Keratinocyte (primary cell): ENCODE measurements around the gene MIEN1.

ENCODE experiments used
- EZH2 ChIP-seq: IDR thresholded peaks from one replicate; pipeline ENCODE4 v1.6.1; 2012; ENCODE audit warnings: inconsistent platforms, mild to moderate bottlenecking, low read length, moderate library complexity
- TF ChIP-seq, protein P1 (sequence below), 3 experiments: IDR thresholded peaks in 1 of 3; conservative IDR thresholded peaks in 1 of 3; optimal IDR thresholded peaks in 1 of 3; 2 replicates in 2 of 3; 3 replicates in 1 of 3; pipeline versions ENCODE3 to v1.5.1; 2011; ENCODE audit warnings: low read length in 3 of 3, mild to moderate bottlenecking in 3 of 3, moderate library complexity in 2 of 3, control low read depth in 1 of 3, inconsistent platforms in 1 of 3; ENCODE audit not compliant: insufficient read depth in 2 of 3; ENCODE audit errors: extremely low read depth in 1 of 3

DNA sequence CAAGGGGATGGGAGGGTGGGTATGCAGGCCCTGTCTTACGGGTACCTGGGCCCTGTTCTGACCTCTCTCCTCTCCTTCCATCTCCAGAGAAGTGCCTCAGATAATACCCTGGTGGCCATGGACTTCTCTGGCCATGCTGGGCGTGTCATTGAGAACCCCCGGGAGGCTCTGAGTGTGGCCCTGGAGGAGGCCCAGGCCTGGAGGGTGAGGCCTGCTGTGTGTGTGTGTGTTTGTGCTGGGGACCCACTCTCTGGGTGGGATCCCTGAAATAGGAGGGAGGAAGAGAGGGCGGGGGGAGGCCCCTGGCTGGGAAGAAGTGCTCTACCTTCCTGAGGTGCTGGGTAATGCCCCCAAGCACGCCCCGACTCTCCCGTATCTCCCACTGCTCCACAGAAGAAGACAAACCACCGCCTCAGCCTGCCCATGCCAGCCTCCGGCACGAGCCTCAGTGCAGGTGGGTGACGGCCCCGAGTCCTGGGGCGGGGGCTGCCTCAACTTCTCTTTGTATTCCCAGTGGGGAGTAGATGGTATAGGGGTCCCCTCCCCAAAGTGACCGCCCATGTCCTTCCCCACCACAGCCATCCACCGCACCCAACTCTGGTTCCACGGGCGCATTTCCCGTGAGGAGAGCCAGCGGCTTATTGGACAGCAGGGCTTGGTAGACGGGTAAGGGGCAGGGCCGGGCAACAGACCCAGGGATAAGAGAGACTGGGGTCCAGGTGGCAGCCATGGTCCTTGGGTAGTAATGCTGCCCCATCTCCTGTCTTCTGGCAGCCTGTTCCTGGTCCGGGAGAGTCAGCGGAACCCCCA, 15.2 kb upstream of the MIEN1 start:
- TF ChIP-seq, protein P1, sequence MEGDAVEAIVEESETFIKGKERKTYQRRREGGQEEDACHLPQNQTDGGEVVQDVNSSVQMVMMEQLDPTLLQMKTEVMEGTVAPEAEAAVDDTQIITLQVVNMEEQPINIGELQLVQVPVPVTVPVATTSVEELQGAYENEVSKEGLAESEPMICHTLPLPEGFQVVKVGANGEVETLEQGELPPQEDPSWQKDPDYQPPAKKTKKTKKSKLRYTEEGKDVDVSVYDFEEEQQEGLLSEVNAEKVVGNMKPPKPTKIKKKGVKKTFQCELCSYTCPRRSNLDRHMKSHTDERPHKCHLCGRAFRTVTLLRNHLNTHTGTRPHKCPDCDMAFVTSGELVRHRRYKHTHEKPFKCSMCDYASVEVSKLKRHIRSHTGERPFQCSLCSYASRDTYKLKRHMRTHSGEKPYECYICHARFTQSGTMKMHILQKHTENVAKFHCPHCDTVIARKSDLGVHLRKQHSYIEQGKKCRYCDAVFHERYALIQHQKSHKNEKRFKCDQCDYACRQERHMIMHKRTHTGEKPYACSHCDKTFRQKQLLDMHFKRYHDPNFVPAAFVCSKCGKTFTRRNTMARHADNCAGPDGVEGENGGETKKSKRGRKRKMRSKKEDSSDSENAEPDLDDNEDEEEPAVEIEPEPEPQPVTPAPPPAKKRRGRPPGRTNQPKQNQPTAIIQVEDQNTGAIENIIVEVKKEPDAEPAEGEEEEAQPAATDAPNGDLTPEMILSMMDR (optimal IDR thresholded peaks at IDR 0.05 in 1 of 3, IDR thresholded peaks at IDR 0.05 in 1 of 3, conservative IDR thresholded peaks at IDR 0.05 in 1 of 3; ENCODE audit: extremely low read depth in 1 of 3, insufficient read depth in 2 of 3, low read length in 3 of 3), result no peak
- no peak for TF ChIP-seq EZH2
